OCI-LY7 (cell line): ENCODE measurements around the gene PIGX. TPM values are rescaled to one million over a fixed set of nuclear protein-coding genes. Genes with fewer than 3 reads are reported as not detected.

Experiments used
- BruUV-seq: library from RNA; stranded (reverse); fragments of 400-500 nt; replicated peaks from 2 replicates; lab custom pipeline; 2021; lab: Mats Ljungman, UMichigan
- CTCF ChIA-PET: fragments of 300-600 bp; sonication (Branson Sonifier 250); formaldehyde crosslinking; loops from one replicate; lab custom pipeline; 2022; ENCODE audit warnings: antibody characterized with exemption; ENCODE audit not compliant: unreplicated experiment; lab: Charles Lee
- POLR2A ChIA-PET: fragments of 300-600 bp; sonication (Branson Sonifier 250); formaldehyde crosslinking; loops from one replicate; lab custom pipeline; 2022; ENCODE audit warnings: antibody characterized with exemption; lab: Charles Lee
- DNase-seq: peaks from one replicate; pipeline ENCODE4 v3.0.0-alpha.2; 2015; ENCODE audit warnings: low spot score
- H2AFZ ChIP-seq: fragments of 200-600 bp; sonication (generic), shearing (Covaris generic); 2 replicates; pipeline ENCODE4 v1.6.1; 2014; ENCODE audit warnings: mild to moderate bottlenecking, antibody characterized with exemption, low read length, moderate library complexity
- H3K27ac ChIP-seq: fragments of 200-600 bp; sonication (generic); 2 replicates; pipeline ENCODE4 v1.5.1; 2014; ENCODE audit warnings: mixed run types, low read depth, mild to moderate bottlenecking, moderate library complexity, low read length, inconsistent platforms; ENCODE audit not compliant: poor library complexity, severe bottlenecking
- H3K36me3 ChIP-seq: fragments of 200-600 bp; sonication (generic); 2 replicates; pipeline ENCODE4 v1.6.1; 2014; ENCODE audit warnings: mild to moderate bottlenecking, antibody characterized with exemption, low read length, moderate library complexity, mixed read lengths; ENCODE audit not compliant: insufficient read depth
- H3K4me1 ChIP-seq: fragments of 200-600 bp; sonication (generic); 2 replicates; pipeline ENCODE4 v1.5.1; 2014; ENCODE audit warnings: mild to moderate bottlenecking, low read length; ENCODE audit not compliant: insufficient read depth, poor library complexity, severe bottlenecking
- H3K4me2 ChIP-seq: fragments of 200-600 bp; sonication (generic); 2 replicates; pipeline ENCODE4 v1.6.1; 2014; ENCODE audit warnings: mild to moderate bottlenecking, low read length
- H3K4me3 ChIP-seq: fragments of 200-600 bp; sonication (generic); 2 replicates; pipeline ENCODE4 v1.5.1; 2014; ENCODE audit warnings: mild to moderate bottlenecking, low read depth, low read length; ENCODE audit not compliant: poor library complexity, severe bottlenecking
- H3K79me2 ChIP-seq: fragments of 200-600 bp; sonication (generic); 2 replicates; pipeline ENCODE4 v1.6.1; 2016; ENCODE audit warnings: low read depth, mild to moderate bottlenecking, low read length, moderate library complexity, mixed read lengths; ENCODE audit not compliant: insufficient read depth
- H3K9me2 ChIP-seq: fragments of 200-600 bp; sonication (generic); 2 replicates; pipeline ENCODE4 v1.6.1; 2016; ENCODE audit warnings: mild to moderate bottlenecking, low read length, mixed read lengths; ENCODE audit not compliant: insufficient read depth
- H3K9me3 ChIP-seq: fragments of 200-600 bp; sonication (generic); 2 replicates; pipeline ENCODE4 v1.6.1; 2014; ENCODE audit warnings: mild to moderate bottlenecking, mixed run types, low read length, mixed read lengths
- H4K20me1 ChIP-seq: fragments of 200-600 bp; sonication (generic); 2 replicates; pipeline ENCODE4 v1.6.1; 2014; ENCODE audit warnings: mild to moderate bottlenecking, antibody characterized with exemption, low read length, moderate library complexity, mixed read lengths; ENCODE audit not compliant: insufficient read depth
- EZH2phosphoT487 ChIP-seq: fragments of 200-600 bp; sonication (generic); IDR thresholded peaks from 2 replicates; pipeline ENCODE4 v1.6.1; 2018; ENCODE audit warnings: low read depth, borderline replicate concordance, mild to moderate bottlenecking, mixed run types, antibody characterized with exemption, low read length, moderate library complexity, mixed read lengths
- intact Hi-C: fragments of 100-400 bp; cut with micrococcal nuclease; formaldehyde crosslinking; loops from one replicate; pipeline ENCODE4 v1.10.0; 2022; ENCODE audit not compliant: unreplicated experiment
- total RNA-seq, 2 experiments: library from RNA; depleted of rRNA in 1 of 2; stranded (reverse); fragments of >200 nt in 1 of 2; shearing (Covaris generic) in 1 of 2; gene quantifications; 2 replicates each; pipeline ENCODE4 v1.2.3, GENCODE V29; 2014 to 2022
- TF ChIP-seq, protein P1 (sequence below): fragments of 200-600 bp; sonication (generic); conservative IDR thresholded peaks from 2 replicates; pipeline ENCODE4 v1.5.1; 2014; ENCODE audit warnings: mild to moderate bottlenecking, antibody characterized with exemption, low read length, moderate library complexity, mixed read lengths

The PIGX gene
- total RNA-seq, 2 experiments from 2014 or later: 24.9 to 31.5 TPM

GRCh38 chr3:196689941-196690660 lies 22.1 kb upstream of the PIGX start:
- H3K9me2 ChIP-seq: no peaks in the 10 kb centered on the region
- ChIA-PET CTCF (no interaction called here), POLR2A (interaction anchor here (1.0 to 1.3 kb wide), 2 partner anchors 84 to 85 kb away, joined by 4 read pairs; no protein-coding TSS in a partner anchor)
- H3K36me3 ChIP-seq: no peaks in the 10 kb centered on the region
- H3K4me1 ChIP-seq: peaks cover 3% of the 10 kb centered on the region
- BruUV-seq: no TSS peak
- H3K79me2 ChIP-seq: no peaks in the 10 kb centered on the region
- intact Hi-C loops: no loop called here
- no peak overlapping the region for H3K4me3 ChIP-seq
- DNase-seq: no peak
- no peaks in the 10 kb centered on the region for H3K9me3 ChIP-seq
- no peaks in the 10 kb centered on the region for H4K20me1 ChIP-seq
- H3K4me2 ChIP-seq: no peak overlapping the region
- TF ChIP-seq, protein P1, sequence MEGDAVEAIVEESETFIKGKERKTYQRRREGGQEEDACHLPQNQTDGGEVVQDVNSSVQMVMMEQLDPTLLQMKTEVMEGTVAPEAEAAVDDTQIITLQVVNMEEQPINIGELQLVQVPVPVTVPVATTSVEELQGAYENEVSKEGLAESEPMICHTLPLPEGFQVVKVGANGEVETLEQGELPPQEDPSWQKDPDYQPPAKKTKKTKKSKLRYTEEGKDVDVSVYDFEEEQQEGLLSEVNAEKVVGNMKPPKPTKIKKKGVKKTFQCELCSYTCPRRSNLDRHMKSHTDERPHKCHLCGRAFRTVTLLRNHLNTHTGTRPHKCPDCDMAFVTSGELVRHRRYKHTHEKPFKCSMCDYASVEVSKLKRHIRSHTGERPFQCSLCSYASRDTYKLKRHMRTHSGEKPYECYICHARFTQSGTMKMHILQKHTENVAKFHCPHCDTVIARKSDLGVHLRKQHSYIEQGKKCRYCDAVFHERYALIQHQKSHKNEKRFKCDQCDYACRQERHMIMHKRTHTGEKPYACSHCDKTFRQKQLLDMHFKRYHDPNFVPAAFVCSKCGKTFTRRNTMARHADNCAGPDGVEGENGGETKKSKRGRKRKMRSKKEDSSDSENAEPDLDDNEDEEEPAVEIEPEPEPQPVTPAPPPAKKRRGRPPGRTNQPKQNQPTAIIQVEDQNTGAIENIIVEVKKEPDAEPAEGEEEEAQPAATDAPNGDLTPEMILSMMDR: no peak
- no peak for TF ChIP-seq EZH2phosphoT487
- H2AFZ ChIP-seq: no peak overlapping the region
- no peak overlapping the region for H3K27ac ChIP-seq

DNA sequence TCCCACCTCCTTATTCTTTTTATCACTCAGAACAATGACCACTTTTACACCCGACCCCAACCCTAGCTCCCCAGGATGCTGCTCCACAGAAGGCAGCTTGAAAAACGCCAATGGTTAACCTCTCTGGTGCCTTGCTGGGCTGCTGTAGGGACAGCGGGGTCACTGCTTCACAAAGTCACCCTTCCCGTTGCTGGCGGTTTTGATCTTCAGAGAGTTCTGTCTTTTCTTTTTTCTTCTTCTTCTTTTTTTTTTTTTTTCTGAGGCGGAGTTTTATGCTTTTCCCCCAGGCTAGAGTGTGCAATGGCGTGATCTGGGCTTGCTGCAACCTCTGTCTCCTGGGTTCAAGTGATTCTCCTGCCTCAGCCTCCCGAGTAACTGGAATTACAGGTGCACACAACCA lies 20.8 kb upstream of the PIGX start:
- H3K27ac ChIP-seq: no peak overlapping the region
- no peak overlapping the region for H3K4me2 ChIP-seq
- no peaks in the 10 kb centered on the region for H3K4me1 ChIP-seq
- intact Hi-C loops: no loop called here
- TF ChIP-seq EZH2phosphoT487: no peak
- TF ChIP-seq, protein P1: no peak
- no peaks in the 10 kb centered on the region for H3K36me3 ChIP-seq
- ChIA-PET POLR2A (interaction anchor here (1.3 kb wide), 1 partner anchor 87 kb away, joined by 4 read pairs; no protein-coding TSS in a partner anchor), CTCF (no interaction called here)
- no peaks in the 10 kb centered on the region for H3K79me2 ChIP-seq
- H3K9me2 ChIP-seq: no peaks in the 10 kb centered on the region
- H2AFZ ChIP-seq: no peak overlapping the region
- no peak overlapping the region for H3K4me3 ChIP-seq
- no TSS peak for BruUV-seq
- no peak for DNase-seq
- no peaks in the 10 kb centered on the region for H4K20me1 ChIP-seq
- H3K9me3 ChIP-seq: no peaks in the 10 kb centered on the region

- Histone ChIP-seq H3K79me2 (no peaks in the 10 kb centered on the region), H3K9me3 (no peaks in the 10 kb centered on the region), H3K36me3 (no peaks in the 10 kb centered on the region), H3K4me1 (no peaks in the 10 kb centered on the region), H3K9me2 (no peaks in the 10 kb centered on the region), H3K27ac (no peak overlapping the region), H4K20me1 (no peaks in the 10 kb centered on the region), H3K4me3 (no peak overlapping the region), H3K4me2 (no peak overlapping the region), H2AFZ (peak overlapping the region; percentile 47; the same call in 1 of the 2 replicates)
- ChIA-PET CTCF (no interaction called here), POLR2A (interaction anchor here (1.2 kb wide), 1 partner anchor 85 kb away, joined by 3 read pairs; no protein-coding TSS in a partner anchor)
- BruUV-seq: no TSS peak
- DNase-seq: peak; percentile 39
- intact Hi-C loops: no loop called here
- no peak for TF ChIP-seq EZH2phosphoT487
- TF ChIP-seq, protein P1: peak; percentile 43; the same call in 1 of the 2 replicates
Measured at GRCh38 chr3:196694202-196694638, 18.0 kb upstream of the PIGX start.
